Measurements from ENCODE around the gene PIM2.

PIM2 gene

DNA sequence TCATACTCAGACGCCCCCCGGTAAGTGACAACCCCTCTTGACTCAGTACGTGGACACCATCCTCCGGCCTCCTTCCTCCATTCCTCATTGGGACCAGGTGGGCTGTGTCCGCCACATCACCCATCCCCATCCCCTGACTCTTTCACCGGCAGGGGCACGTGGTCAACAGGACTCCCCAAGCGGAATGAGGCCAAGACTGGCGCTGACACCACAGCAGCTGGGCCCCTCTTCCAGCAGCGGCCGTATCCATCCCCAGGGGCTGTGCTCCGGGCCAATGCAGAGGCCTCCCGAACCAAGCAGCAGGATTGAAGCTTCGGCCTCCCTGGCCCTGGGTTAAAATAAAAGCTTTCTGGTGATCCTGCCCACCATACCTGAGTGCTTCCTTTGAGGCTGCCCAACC is 16.0 kb downstream of the PIM2 start:
- DNase-seq (ENCODE audit: insufficient read length): no peak
- TF ChIP-seq POLR2A (IDR thresholded peaks at IDR 0.05; ENCODE audit: low read depth, low read length) (no peak), TAF1 (IDR thresholded peaks at IDR 0.05; ENCODE audit: borderline replicate concordance, low read depth, low read length) (no peak), POLR2AphosphoS5 (IDR thresholded peaks at IDR 0.05; ENCODE audit: low read depth, low read length) (no peak)
- no peak for FAIRE-seq

DNA sequence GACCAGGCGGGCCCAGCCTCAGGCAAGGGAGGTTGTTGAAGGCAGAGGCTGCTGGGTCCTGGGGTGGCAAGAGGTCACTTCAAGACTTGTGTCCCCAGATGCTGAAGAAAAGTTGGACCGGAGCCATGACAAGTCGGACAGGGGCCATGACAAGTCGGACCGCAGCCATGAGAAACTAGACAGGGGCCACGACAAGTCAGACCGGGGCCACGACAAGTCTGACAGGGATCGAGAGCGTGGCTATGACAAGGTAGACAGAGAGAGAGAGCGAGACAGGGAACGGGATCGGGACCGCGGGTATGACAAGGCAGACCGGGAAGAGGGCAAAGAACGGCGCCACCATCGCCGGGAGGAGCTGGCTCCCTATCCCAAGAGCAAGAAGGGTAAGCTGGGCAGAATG is 16.7 kb downstream of the PIM2 start:
- DNase-seq (ENCODE audit: insufficient read length) (no peak), FAIRE-seq (no peak)
- TF ChIP-seq POLR2A (IDR thresholded peaks at IDR 0.05; ENCODE audit: low read depth, low read length) (no peak), TAF1 (IDR thresholded peaks at IDR 0.05; ENCODE audit: borderline replicate concordance, low read depth, low read length) (no peak), POLR2AphosphoS5 (IDR thresholded peaks at IDR 0.05; ENCODE audit: low read depth, low read length) (no peak)

DNA sequence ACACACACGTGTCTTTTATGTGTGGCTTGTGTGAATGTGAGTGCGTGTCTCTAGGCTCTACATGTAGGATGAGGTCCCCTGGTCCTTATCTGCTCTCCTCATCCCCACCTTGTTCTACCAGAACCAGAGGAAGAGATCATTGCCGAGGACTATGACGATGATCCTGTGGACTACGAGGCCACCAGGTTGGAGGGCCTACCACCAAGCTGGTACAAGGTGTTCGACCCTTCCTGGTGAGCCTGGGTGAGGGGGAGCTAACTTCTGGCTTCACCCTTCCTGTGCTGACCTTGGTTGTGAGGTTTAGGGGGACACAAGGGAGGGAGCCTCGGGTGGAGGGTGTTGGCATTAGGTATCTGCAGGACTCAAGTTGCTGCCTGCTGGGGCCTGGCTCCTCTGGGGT is 17.8 kb downstream of the PIM2 start:
- FAIRE-seq (no peak), DNase-seq (ENCODE audit: insufficient read length) (no peak)

DNA sequence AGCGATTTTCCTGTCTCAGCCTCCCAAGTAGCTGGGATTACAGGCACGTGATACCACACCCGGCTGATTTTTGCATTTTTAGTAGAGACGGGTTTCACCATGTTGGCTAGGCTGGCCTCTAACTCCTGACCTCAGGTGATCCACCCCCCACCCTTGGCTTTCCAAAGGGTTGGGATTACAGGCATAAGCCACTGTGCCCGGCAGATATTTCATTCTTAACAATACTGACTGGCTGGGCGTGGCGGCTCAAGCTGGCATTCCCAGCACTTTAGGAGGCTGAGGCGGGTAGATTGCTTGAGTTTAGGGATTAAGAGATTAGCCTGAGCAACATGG is 19.8 kb downstream of the PIM2 start:
- DNase-seq (ENCODE audit: insufficient read length) (no peak), FAIRE-seq (no peak)
- no peak for TF ChIP-seq POLR2A (IDR thresholded peaks at IDR 0.05; ENCODE audit: low read depth, low read length)
- no peak for TF ChIP-seq POLR2AphosphoS5 (IDR thresholded peaks at IDR 0.05; ENCODE audit: low read depth, low read length)
- TF ChIP-seq TAF1 (IDR thresholded peaks at IDR 0.05; ENCODE audit: borderline replicate concordance, low read depth, low read length): no peak

More for the DNA sequence above, 17.8 kb downstream of the PIM2 start:
- TF ChIP-seq POLR2AphosphoS5 (IDR thresholded peaks at IDR 0.05; ENCODE audit: low read depth, low read length) (no peak), POLR2A (IDR thresholded peaks at IDR 0.05; ENCODE audit: low read depth, low read length) (no peak), TAF1 (IDR thresholded peaks at IDR 0.05; ENCODE audit: borderline replicate concordance, low read depth, low read length) (no peak)

DNA sequence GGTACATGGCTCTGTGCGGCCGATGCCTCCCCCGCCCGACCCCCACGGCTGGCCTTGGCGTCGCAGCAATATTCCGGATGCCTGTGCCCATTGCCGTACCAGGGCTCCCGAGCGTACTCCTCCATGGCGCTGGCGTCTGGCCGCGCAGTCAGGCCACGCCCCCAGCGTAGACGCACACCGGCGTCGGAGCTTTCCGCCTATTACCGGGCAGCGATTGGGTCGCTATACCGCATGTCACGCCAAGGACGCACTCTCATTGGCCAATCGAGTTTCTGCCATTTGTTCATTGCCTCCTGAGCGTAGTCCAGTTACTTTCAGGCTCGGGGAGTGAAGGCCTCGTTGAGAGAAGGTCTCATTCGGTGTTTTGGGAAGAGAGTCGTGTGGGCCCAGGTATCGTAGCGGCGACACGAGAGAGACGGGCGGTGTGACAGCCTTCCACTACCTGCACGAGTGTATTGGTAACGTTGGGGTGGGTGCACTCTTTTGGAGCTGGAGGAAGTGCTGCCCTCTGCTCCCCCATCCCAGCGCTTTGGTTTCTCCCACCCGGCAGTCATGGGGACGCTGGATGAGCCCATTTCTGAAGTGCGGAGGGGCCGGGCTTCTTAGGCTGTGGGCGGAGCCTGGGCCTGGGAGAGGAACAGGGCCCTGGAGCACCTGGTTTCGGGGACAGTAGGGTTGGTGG is 21.1 kb downstream of the PIM2 start, which contains the start of the genes PQBP1 and TIMM17B:
Gene PQBP1, plus strand, starts transcription at position 306 of the 682 bp plus-strand sequence. CDS start 580 bp downstream, outside the sequence.
Gene TIMM17B, minus strand, starts transcription at position 144 of the 682 bp plus-strand sequence. Its CDS starts 19 bp downstream, at position 125.
- TF ChIP-seq POLR2AphosphoS5 (IDR thresholded peaks at IDR 0.05; ENCODE audit: low read depth, low read length) (peak; percentile 84), TAF1 (IDR thresholded peaks at IDR 0.05; ENCODE audit: borderline replicate concordance, low read depth, low read length) (peak; percentile 76), POLR2A (IDR thresholded peaks at IDR 0.05; ENCODE audit: low read depth, low read length) (peak; percentile 91)
- FAIRE-seq: peak; percentile 96
- peak; percentile 80 for DNase-seq (ENCODE audit: insufficient read length)

DNA sequence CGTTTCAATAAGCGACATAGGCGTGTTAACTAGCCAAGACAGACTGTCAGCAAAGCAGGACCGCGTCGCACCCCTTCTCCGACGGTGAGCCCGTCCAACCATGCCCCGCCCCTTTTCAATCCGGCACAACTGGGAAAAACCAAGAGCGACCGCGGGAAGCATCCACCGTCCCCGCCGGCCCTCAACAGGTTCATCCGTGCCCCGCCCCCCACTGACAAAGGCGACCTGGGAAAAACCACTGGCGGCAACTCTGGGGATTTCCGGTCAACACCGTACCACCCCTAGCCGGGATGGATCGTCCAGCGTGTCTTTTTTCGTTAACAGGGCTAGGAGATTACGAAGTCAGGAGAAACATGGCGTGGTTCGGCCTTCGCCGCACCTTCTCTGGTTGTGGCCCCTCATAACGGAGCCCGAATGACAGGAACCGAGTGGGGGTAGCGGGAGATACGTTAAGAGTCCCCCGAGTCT is 21.6 kb downstream of the PIM2 start:
- DNase-seq (ENCODE audit: insufficient read length) (no peak), FAIRE-seq (peak; percentile 5)
- no peak for TF ChIP-seq POLR2A (IDR thresholded peaks at IDR 0.05; ENCODE audit: low read depth, low read length)
- TF ChIP-seq POLR2AphosphoS5 (IDR thresholded peaks at IDR 0.05; ENCODE audit: low read depth, low read length): no peak
- TF ChIP-seq TAF1 (IDR thresholded peaks at IDR 0.05; ENCODE audit: borderline replicate concordance, low read depth, low read length): no peak

DNA sequence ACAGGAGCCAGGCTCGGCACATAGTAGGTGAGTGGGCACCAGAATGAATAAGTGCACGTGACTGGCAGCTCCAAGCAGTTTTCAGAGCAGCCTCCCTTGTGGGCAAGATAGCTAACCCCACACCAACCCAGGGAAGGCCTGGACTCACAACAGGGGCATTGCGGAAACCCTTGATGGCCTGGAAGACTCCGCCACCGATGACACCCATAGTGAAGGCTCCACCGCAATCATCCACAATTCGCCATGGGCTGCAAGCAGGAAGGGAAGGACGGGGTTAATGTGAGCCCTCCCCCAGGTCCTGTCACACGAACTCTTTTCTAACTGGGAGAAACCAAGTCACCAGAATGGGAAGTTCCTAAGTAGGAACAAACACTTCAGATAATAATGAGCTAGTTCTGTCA is 22.2 kb downstream of the PIM2 start:
- FAIRE-seq (no peak), DNase-seq (ENCODE audit: insufficient read length) (no peak)
- no peak for TF ChIP-seq TAF1 (IDR thresholded peaks at IDR 0.05; ENCODE audit: borderline replicate concordance, low read depth, low read length)
- TF ChIP-seq POLR2AphosphoS5 (IDR thresholded peaks at IDR 0.05; ENCODE audit: low read depth, low read length): no peak
- TF ChIP-seq POLR2A (IDR thresholded peaks at IDR 0.05; ENCODE audit: low read depth, low read length): no peak

DNA sequence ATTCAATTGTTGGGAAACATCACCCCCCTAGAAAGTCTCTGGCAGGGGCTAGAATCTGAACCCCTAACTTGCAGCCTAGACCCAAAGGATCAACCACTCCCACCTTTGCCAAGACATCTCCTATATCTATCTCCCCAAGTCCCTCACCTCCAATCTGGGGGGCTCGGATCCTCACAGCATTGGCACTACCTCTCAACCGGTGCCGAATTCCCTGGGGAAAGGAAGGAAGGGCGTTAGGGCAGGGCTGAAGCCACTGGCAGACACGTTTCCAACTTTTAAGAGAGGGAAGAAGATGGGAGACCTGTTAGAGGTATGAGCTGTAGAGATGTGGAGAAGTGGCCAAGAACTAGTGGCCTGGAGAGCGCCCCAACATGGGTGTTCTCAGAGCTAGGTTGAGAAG is 23.9 kb downstream of the PIM2 start:
- DNase-seq (ENCODE audit: insufficient read length) (no peak), FAIRE-seq (no peak)
- no peak for TF ChIP-seq POLR2AphosphoS5 (IDR thresholded peaks at IDR 0.05; ENCODE audit: low read depth, low read length)
- TF ChIP-seq POLR2A (IDR thresholded peaks at IDR 0.05; ENCODE audit: low read depth, low read length): no peak
- no peak for TF ChIP-seq TAF1 (IDR thresholded peaks at IDR 0.05; ENCODE audit: borderline replicate concordance, low read depth, low read length)

DNA sequence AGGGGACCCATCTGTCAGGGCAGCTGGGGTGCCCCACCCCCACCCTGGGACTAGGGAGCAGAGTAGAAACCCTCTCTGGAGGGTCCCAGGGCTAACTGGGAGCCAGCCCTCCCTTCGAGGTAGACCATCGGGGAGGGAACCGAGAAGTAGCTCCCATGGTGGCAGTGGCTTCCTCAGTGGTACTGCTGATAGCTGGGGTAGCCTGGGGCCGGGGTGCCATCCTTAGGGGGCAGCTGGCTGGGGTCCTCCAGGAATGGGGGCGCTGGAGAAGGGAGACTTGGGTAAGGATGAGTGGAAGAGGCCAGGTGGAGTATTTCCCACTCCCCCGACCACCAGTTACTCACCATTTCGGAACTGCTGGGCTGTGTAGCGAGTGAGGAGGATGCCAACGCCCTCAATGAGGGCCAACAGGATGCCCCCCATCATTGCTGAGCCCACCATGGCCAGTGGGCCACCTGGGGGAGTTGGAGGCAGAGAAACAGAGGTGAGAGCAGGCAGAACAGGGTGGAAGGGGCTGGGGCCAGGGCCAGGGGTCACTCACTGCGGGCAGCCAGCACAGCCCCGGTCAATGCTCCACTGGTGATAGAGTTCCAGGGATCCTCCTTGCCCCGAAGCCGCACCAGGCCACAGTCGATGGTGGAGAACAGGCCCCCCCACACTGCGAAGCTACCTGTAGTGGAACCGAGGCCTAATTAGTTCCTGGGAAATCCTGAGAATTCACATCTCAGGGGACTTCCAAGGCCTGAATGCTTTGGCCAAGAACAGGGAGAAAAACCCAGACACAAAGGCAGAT is 25.1 kb downstream of the PIM2 start:
- DNase-seq (ENCODE audit: insufficient read length) (no peak), FAIRE-seq (no peak)
- TF ChIP-seq POLR2AphosphoS5 (IDR thresholded peaks at IDR 0.05; ENCODE audit: low read depth, low read length): no peak
- TF ChIP-seq POLR2A (IDR thresholded peaks at IDR 0.05; ENCODE audit: low read depth, low read length): no peak
- TF ChIP-seq TAF1 (IDR thresholded peaks at IDR 0.05; ENCODE audit: borderline replicate concordance, low read depth, low read length): no peak

DNA sequence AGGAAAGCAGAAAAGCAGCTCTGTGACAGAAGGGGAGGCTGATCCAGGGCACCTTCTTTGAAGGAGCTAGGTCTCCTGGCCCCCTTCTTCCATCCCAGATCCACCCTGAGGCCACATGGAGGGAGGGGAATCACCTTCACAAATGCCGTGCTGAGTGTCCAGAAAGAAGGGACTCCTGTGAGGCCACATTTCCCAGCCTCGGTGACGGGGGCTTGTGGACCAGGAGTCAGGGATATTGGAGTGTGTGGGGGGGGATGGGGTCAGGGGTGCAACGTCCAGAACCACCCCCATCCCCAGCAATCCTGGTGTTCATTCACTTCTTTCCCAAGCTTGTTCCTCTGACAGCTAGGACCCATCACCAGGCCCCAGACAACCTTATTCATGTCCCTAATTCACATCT is 25.9 kb downstream of the PIM2 start:
- DNase-seq (ENCODE audit: insufficient read length): no peak
- TF ChIP-seq POLR2A (IDR thresholded peaks at IDR 0.05; ENCODE audit: low read depth, low read length) (no peak), TAF1 (IDR thresholded peaks at IDR 0.05; ENCODE audit: borderline replicate concordance, low read depth, low read length) (no peak), POLR2AphosphoS5 (IDR thresholded peaks at IDR 0.05; ENCODE audit: low read depth, low read length) (no peak)
- no peak for FAIRE-seq

DNA sequence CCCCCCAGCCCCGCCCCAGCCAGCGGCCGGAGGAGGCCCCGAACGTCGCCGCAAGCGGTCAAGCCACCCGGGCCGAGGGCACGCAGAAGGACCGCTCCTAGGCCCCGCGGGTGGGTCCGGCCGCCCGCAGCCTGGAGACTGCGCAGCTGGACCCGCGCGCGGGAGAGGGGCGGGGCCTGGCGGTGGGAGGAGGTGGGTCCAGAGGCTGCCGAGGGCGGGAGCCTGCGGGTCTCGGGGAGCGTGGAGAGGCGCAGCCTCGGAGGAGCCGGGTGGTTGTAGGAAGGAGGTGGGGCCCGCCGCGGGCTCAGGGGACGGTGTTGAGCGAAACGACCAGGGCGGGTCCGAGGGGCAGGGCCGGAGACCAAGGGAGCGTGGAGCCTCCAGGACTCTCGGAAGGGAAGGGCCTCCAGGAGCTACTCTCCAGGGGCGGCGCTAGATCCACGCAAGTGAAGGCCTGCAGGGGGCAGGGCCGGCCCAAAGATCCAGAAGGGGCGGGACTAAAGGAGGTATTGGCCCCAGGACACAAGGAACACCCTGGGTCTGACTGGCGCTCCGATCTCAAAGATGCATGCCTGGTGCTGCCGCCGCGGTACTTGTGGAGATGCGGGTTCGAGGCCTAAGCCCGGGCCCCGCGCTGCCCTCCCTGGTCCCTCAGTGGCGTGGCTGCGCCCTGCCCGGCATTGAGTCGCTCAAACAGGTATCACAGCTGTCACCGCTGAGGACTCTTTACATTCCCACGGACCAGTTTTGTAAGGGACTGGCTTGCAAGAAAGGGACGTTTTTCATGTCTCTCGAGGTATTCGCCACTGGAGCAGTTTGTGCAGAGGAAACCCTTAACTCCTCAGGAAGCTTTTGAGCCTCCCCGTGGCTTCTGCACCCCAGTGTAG is 27.2 kb downstream of the PIM2 start:
- DNase-seq (ENCODE audit: insufficient read length) (peak; percentile 60), FAIRE-seq (peak; percentile 50)
- TF ChIP-seq POLR2A (IDR thresholded peaks at IDR 0.05; ENCODE audit: low read depth, low read length) (no peak; the same call in 1 of the 2 replicates), POLR2AphosphoS5 (IDR thresholded peaks at IDR 0.05; ENCODE audit: low read depth, low read length) (no peak), TAF1 (IDR thresholded peaks at IDR 0.05; ENCODE audit: borderline replicate concordance, low read depth, low read length) (no peak)
